PC-9 (cell line): ENCODE data around the gene COL4A4.

Experiments used
- EZH2 ChIP-seq: fragments of 200-600 bp; sonication (generic); IDR thresholded peaks from 2 replicates; pipeline ENCODE4 v1.8.0; 2017; ENCODE audit warnings: antibody characterized with exemption, low read depth
- TF ChIP-seq, protein P1 (sequence below): fragments of 200-600 bp; sonication (generic); conservative IDR thresholded peaks from 2 replicates; pipeline ENCODE4 v1.6.1; 2017; ENCODE audit warnings: mixed run types, antibody characterized with exemption, mild to moderate bottlenecking, moderate library complexity

GRCh38 chr2:227204452-227204851 is 40.4 kb upstream of the COL4A4 start:
- TF ChIP-seq, protein P1, sequence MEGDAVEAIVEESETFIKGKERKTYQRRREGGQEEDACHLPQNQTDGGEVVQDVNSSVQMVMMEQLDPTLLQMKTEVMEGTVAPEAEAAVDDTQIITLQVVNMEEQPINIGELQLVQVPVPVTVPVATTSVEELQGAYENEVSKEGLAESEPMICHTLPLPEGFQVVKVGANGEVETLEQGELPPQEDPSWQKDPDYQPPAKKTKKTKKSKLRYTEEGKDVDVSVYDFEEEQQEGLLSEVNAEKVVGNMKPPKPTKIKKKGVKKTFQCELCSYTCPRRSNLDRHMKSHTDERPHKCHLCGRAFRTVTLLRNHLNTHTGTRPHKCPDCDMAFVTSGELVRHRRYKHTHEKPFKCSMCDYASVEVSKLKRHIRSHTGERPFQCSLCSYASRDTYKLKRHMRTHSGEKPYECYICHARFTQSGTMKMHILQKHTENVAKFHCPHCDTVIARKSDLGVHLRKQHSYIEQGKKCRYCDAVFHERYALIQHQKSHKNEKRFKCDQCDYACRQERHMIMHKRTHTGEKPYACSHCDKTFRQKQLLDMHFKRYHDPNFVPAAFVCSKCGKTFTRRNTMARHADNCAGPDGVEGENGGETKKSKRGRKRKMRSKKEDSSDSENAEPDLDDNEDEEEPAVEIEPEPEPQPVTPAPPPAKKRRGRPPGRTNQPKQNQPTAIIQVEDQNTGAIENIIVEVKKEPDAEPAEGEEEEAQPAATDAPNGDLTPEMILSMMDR, result no peak
- no peak for TF ChIP-seq EZH2
